Measurements from ENCODE around the gene ECE2. TPM values are rescaled to one million over a fixed set of nuclear protein-coding genes. Genes with fewer than 3 reads are reported as not detected.
A peak's percentile ranks its signal among the peaks of the same experiment; 100 is the strongest.

The ECE2 gene
- total and polyA plus RNA-seq, 4 donors = 3.6 to 23.1 (median 15.5) TPM

DNA sequence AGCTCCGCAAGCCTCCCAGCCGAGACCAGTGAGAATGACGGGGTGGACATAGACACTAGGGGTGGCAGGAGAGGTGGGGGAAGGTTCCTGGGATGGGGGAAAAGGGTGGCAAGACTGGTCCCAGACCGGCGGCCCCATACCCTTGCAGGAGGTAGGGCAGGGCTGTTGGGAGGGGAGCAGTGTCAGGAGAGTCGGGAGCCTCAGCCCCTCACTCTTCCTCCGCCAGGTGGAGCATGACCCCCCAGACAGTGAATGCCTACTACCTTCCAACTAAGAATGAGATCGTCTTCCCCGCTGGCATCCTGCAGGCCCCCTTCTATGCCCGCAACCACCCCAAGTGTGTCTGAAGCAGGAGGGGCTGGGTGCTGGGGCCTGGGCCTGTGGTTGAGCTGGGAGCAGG, 14.5 kb downstream of the ECE2 start:
- Histone ChIP-seq H3K27me3 (ENCODE audit: control insufficient read depth, insufficient read depth, low read length) (peaks cover 3% of the 10 kb centered on the region), H3K9me3 (ENCODE audit: control insufficient read depth, insufficient read depth, low read length) (no peaks in the 10 kb centered on the region), H3K27ac (ENCODE audit: low read depth, low read length) (no peak overlapping the region), H3K4me3 (ENCODE audit: low read depth, low read length) (no peak overlapping the region), H3K36me3 (ENCODE audit: control insufficient read depth, insufficient read depth, low read length) (peaks cover 22% of the 10 kb centered on the region), H3K4me1 (ENCODE audit: control insufficient read depth, insufficient read depth, low read length) (no peaks in the 10 kb centered on the region)
- WGBS (ENCODE audit: insufficient coverage) = 80% methylated on average over 6 of the region's 10 CpGs
- DNase-seq (ENCODE audit: low read depth in 4 of 6, low spot score in 6 of 6) = no peak

DNA sequence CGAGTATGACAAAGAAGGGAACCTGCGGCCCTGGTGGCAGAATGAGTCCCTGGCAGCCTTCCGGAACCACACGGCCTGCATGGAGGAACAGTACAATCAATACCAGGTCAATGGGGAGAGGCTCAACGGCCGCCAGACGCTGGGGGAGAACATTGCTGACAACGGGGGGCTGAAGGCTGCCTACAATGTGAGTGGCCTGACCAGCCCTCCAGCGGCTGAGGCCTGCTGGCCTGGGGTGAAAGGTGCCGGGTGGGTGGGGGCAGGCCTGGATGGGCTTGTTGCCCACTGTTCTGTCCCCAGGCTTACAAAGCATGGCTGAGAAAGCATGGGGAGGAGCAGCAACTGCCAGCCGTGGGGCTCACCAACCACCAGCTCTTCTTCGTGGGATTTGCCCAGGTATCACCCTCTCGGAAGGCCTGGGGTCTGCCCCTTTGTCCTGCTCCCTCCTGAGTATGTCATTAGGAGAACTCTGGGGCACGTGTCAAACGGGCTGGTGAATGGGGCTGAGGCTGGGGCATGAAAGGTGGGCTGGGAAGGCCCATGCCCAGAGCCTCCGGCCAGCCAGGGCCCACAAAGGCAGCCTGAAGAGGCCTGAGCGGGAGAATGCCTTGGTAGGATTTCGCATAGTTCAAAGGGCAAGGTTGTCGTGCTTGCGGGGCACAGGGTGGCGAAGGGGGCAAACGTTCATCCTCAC, 15.4 kb downstream of the ECE2 start:
- WGBS (ENCODE audit: insufficient coverage) = 88% methylated on average over 22 of the region's 22 CpGs
- no peaks in the 10 kb centered on the region for H3K4me1 ChIP-seq (ENCODE audit: control insufficient read depth, insufficient read depth, low read length)
- H3K4me3 ChIP-seq (ENCODE audit: low read depth, low read length) = no peak overlapping the region
- H3K9me3 ChIP-seq (ENCODE audit: control insufficient read depth, insufficient read depth, low read length) = no peaks in the 10 kb centered on the region
- DNase-seq (ENCODE audit: low read depth in 4 of 6, low spot score in 6 of 6) = no peak
- H3K27ac ChIP-seq (ENCODE audit: low read depth, low read length) = no peak overlapping the region
- H3K27me3 ChIP-seq (ENCODE audit: control insufficient read depth, insufficient read depth, low read length) = peaks cover 3% of the 10 kb centered on the region
- peaks cover 22% of the 10 kb centered on the region for H3K36me3 ChIP-seq (ENCODE audit: control insufficient read depth, insufficient read depth, low read length)

DNA sequence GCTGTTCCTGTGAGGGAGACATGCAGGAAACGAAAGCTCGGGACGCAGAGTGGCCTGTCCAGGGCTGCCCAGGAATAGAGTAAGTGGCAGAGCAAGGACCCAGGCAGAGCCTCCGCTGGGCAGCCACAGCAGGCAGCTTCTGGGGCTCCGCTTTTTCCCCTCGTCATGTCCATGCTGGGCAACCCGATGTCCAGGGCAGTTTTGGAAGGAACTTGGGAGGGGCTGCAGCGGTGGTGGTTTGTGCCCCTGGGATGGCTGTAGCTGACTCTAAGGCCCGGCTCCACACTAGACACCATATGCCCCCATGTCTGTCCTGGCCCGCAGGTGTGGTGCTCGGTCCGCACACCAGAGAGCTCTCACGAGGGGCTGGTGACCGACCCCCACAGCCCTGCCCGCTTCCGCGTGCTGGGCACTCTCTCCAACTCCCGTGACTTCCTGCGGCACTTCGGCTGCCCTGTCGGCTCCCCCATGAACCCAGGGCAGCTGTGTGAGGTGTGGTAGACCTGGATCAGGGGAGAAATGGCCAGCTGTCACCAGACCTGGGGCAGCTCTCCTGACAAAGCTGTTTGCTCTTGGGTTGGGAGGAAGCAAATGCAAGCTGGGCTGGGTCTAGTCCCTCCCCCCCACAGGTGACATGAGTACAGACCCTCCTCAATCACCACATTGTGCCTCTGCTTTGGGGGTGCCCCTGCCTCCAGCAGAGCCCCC, 16.1 kb downstream of the ECE2 start:
- H3K27ac ChIP-seq (ENCODE audit: low read depth, low read length) = no peak overlapping the region
- WGBS (ENCODE audit: insufficient coverage) = 92% methylated on average over 14 of the region's 21 CpGs
- no peaks in the 10 kb centered on the region for H3K4me1 ChIP-seq (ENCODE audit: control insufficient read depth, insufficient read depth, low read length)
- H3K36me3 ChIP-seq (ENCODE audit: control insufficient read depth, insufficient read depth, low read length) = peaks cover 22% of the 10 kb centered on the region
- H3K4me3 ChIP-seq (ENCODE audit: low read depth, low read length) = no peak overlapping the region
- H3K9me3 ChIP-seq (ENCODE audit: control insufficient read depth, insufficient read depth, low read length) = no peaks in the 10 kb centered on the region
- no peak for DNase-seq (ENCODE audit: low read depth in 4 of 6, low spot score in 6 of 6)
- H3K27me3 ChIP-seq (ENCODE audit: control insufficient read depth, insufficient read depth, low read length) = peaks cover 3% of the 10 kb centered on the region

DNA sequence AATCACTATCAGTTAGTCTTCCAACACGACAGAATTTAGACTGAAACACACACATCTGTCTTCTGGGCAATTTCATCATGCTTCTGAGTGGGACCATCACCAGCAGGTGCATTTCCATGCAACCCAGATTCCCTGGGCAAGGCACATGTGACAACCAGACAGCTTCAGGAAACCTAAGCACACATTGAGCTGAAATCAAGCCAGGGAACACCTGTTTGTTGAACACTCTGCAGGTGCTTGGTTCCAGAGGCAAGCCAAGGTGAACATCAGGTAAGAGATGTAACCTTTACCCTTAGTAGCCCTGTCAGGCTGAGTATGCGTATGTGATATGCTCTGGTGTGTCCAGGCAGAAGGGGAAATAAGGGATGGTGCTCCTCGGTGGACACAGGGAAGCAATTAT, 19.9 kb downstream of the ECE2 start:
- no peak overlapping the region for H3K27ac ChIP-seq (ENCODE audit: low read depth, low read length)
- no peak for DNase-seq (ENCODE audit: low read depth in 4 of 6, low spot score in 6 of 6)
- H3K36me3 ChIP-seq (ENCODE audit: control insufficient read depth, insufficient read depth, low read length) = peaks cover 17% of the 10 kb centered on the region
- no peak overlapping the region for H3K4me3 ChIP-seq (ENCODE audit: low read depth, low read length)
- H3K27me3 ChIP-seq (ENCODE audit: control insufficient read depth, insufficient read depth, low read length) = no peaks in the 10 kb centered on the region
- peaks cover 7% of the 10 kb centered on the region for H3K4me1 ChIP-seq (ENCODE audit: control insufficient read depth, insufficient read depth, low read length)
- WGBS (ENCODE audit: insufficient coverage) = 55% methylated on average over 1 of the region's 3 CpGs
- no peaks in the 10 kb centered on the region for H3K9me3 ChIP-seq (ENCODE audit: control insufficient read depth, insufficient read depth, low read length)

DNA sequence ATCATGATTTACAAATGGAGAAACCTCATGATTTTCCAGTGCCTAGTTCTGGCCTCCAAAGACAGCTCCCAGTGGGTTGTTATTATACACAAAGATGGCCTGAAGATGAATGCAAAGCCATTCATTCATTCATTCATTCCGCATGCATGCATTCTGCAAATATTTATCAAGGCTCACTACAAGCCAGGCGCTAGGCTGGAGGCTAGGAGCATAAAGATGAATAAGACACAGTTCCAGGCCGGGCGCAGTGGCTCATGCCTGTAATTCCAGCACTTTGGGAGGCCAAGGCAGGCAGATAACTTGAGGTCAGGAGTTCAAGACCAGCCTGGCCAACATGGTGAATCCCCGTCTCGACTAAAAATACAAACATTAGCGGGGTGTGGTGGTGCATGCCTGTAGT, 20.8 kb downstream of the ECE2 start:
- no peak for DNase-seq (ENCODE audit: low read depth in 4 of 6, low spot score in 6 of 6)
- Histone ChIP-seq H3K9me3 (ENCODE audit: control insufficient read depth, insufficient read depth, low read length) (no peaks in the 10 kb centered on the region), H3K4me3 (ENCODE audit: low read depth, low read length) (no peak overlapping the region), H3K27ac (ENCODE audit: low read depth, low read length) (no peak overlapping the region), H3K4me1 (ENCODE audit: control insufficient read depth, insufficient read depth, low read length) (peaks cover 7% of the 10 kb centered on the region), H3K27me3 (ENCODE audit: control insufficient read depth, insufficient read depth, low read length) (no peaks in the 10 kb centered on the region), H3K36me3 (ENCODE audit: control insufficient read depth, insufficient read depth, low read length) (peaks cover 15% of the 10 kb centered on the region)
- WGBS (ENCODE audit: insufficient coverage) = 70% methylated on average over 6 of the region's 7 CpGs

DNA sequence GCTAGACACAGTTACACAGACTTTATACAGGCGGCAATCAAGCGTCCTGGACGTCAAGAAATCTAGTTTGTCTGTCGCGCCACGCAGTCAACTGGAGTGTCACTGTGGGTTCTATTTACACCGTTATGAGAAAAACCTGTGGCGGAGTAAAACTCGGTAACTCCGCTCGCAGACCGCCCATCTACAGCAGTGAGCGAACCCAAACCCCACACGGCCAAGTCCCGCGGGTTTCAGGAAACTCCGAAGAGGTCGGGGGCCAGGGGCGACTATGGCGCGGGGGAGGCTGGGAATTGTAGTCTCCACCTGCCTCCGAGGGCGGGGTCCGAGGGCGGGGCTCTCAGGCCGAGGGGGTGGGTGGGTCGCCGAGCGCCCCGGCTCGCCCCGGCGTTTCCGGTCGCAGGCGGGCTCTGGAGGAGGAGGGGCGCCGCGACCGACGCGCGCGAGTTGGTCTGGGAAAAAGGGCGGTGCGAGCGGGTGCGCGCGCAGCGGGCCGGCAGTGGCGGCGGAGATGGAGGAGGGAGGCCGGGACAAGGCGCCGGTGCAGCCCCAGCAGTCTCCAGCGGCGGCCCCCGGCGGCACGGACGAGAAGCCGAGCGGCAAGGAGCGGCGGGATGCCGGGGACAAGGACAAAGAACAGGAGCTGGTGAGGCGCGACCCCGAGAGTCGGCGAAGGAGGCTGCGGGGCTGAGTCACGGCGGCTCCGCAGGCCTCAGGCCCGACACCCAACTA, 23.1 kb downstream of the ECE2 start, which contains the start of gene PSMD2:
TSS of gene PSMD2 (plus strand) at position 483 of the 729 bp plus-strand sequence. CDS start at position 509, 26 bp downstream.
- WGBS (ENCODE audit: insufficient coverage) = under 1% methylated on average over 77 of the region's 78 CpGs

DNA sequence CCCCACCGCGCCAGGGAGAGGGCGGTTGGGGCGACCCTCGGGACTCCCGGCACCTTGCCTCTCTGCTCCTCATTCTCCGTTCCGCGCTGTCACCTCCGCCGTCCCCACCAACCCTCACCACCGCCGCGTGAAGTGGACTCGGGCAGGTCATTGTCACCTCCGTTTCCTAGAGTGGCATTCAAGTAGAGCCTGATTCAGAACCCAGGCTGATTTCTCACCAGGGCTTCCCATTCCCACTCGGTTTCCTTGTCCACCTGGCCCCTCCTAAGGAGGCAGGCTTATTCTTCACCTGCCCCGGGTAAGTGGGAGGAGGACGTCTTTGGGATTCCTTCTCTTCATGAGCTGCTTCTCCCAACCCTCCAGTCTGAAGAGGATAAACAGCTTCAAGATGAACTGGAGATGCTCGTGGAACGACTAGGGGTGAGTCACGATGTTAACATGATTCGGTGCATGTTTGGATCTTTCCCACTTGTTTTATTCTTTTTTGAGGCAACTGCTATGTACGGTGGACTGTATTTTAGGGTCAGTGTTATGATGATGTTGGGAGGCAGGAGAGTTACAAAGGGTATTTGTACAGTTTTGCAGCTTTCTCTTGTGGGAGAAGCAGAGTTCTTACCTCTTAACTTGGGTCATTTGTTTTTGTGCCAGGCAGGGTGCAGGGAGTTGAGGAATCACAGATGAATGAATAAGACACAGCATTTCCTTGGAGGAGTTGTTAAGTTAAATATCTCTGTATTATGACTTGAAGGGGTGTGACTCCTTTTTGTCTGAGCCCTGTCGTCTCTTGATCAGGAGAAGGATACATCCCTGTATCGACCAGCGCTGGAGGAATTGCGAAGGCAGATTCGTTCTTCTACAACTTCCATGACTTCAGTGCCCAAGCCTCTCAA, 23.9 kb downstream of the ECE2 start:
- H3K4me3 ChIP-seq (ENCODE audit: low read depth, low read length) = peak overlapping the region; percentile 85
- no peak for DNase-seq (ENCODE audit: low read depth in 4 of 6, low spot score in 6 of 6)
- WGBS (ENCODE audit: insufficient coverage) = 8% methylated on average over 19 of the region's 29 CpGs
- no peaks in the 10 kb centered on the region for H3K9me3 ChIP-seq (ENCODE audit: control insufficient read depth, insufficient read depth, low read length)
- no peaks in the 10 kb centered on the region for H3K27me3 ChIP-seq (ENCODE audit: control insufficient read depth, insufficient read depth, low read length)
- peak overlapping the region; percentile 18 for H3K27ac ChIP-seq (ENCODE audit: low read depth, low read length)
- peaks cover 7% of the 10 kb centered on the region for H3K4me1 ChIP-seq (ENCODE audit: control insufficient read depth, insufficient read depth, low read length)
- peaks cover 38% of the 10 kb centered on the region for H3K36me3 ChIP-seq (ENCODE audit: control insufficient read depth, insufficient read depth, low read length)

More for the DNA sequence above, 23.1 kb downstream of the ECE2 start, which contains the start of gene PSMD2:
- no peaks in the 10 kb centered on the region for H3K9me3 ChIP-seq (ENCODE audit: control insufficient read depth, insufficient read depth, low read length)
- peak within 1 kb of the TSS; percentile 87 for H3K27ac ChIP-seq (ENCODE audit: low read depth, low read length)
- peak; percentile 82 to 99 (median 92) for DNase-seq (ENCODE audit: low read depth in 4 of 6, low spot score in 6 of 6)
- no peaks in the 10 kb centered on the region for H3K27me3 ChIP-seq (ENCODE audit: control insufficient read depth, insufficient read depth, low read length)
- H3K4me1 ChIP-seq (ENCODE audit: control insufficient read depth, insufficient read depth, low read length) = peaks cover 7% of the 10 kb centered on the region
- peaks cover 30% of the 10 kb centered on the region for H3K36me3 ChIP-seq (ENCODE audit: control insufficient read depth, insufficient read depth, low read length)
- H3K4me3 ChIP-seq (ENCODE audit: low read depth, low read length) = peak within 1 kb of the TSS; percentile 85

DNA sequence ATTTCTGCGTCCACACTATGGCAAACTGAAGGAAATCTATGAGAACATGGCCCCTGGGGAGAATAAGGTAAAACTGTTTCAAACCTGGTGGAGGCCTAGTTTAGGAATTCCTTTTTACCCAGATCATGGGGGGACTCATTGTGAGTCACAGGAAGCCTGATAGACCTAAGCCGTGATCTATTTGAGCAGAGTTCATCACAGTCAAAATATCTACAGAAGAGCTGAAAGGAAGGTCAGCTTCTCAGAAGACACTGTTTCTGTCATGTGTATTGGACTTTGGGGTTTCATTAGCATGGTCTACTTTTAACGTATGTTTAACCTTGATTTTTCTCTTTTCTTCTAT, 24.5 kb downstream of the ECE2 start:
- Histone ChIP-seq H3K4me3 (ENCODE audit: low read depth, low read length) (no peak overlapping the region), H3K36me3 (ENCODE audit: control insufficient read depth, insufficient read depth, low read length) (peaks cover 43% of the 10 kb centered on the region), H3K4me1 (ENCODE audit: control insufficient read depth, insufficient read depth, low read length) (peaks cover 7% of the 10 kb centered on the region), H3K27ac (ENCODE audit: low read depth, low read length) (no peak overlapping the region), H3K27me3 (ENCODE audit: control insufficient read depth, insufficient read depth, low read length) (no peaks in the 10 kb centered on the region), H3K9me3 (ENCODE audit: control insufficient read depth, insufficient read depth, low read length) (no peaks in the 10 kb centered on the region)
- no peak for DNase-seq (ENCODE audit: low read depth in 4 of 6, low spot score in 6 of 6)
- WGBS (ENCODE audit: insufficient coverage) = no CpG with 5 or more reads among the region's 3 CpGs

DNA sequence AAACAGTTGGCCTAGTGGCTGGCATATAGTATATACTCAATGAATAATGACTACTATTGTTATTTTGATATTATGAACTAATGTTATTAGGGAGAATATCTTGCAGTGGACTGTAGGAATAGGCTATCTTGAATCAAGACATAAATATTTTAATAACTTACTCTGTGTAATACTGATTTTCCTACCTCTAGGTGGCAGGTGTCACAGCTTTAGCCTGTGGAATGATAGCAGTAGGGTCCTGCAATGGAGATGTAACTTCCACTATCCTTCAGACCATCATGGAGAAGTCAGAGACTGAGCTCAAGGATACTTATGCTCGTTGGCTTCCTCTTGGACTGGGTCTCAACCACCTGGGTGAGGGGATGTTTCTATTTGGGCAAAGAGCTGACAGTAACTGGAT, 29.8 kb downstream of the ECE2 start:
- peak in 2 of 6 donors; percentile 23 to 53 for DNase-seq (ENCODE audit: low read depth in 4 of 6, low spot score in 6 of 6)
- Histone ChIP-seq H3K36me3 (ENCODE audit: control insufficient read depth, insufficient read depth, low read length) (peaks cover 92% of the 10 kb centered on the region), H3K4me1 (ENCODE audit: control insufficient read depth, insufficient read depth, low read length) (no peaks in the 10 kb centered on the region), H3K4me3 (ENCODE audit: low read depth, low read length) (no peak overlapping the region), H3K27me3 (ENCODE audit: control insufficient read depth, insufficient read depth, low read length) (no peaks in the 10 kb centered on the region), H3K27ac (ENCODE audit: low read depth, low read length) (no peak overlapping the region), H3K9me3 (ENCODE audit: control insufficient read depth, insufficient read depth, low read length) (no peaks in the 10 kb centered on the region)
- WGBS (ENCODE audit: insufficient coverage) = 89% methylated on average over 1 of the region's 1 CpG
